ENCODE measurements around the gene OGFOD2. TPM values are rescaled to one million over a fixed set of nuclear protein-coding genes. Genes with fewer than 3 reads are reported as not detected.

OGFOD2 gene
- total and polyA plus RNA-seq, 9 of the 15 experiments (the other 6 are each of a cell fraction or from before 2014, with no cell fraction given): 1.4 to 111 (median 18.5) TPM

GRCh38 chr12:123019841-123020138 lies 44.7 kb downstream of the OGFOD2 start:
- Histone ChIP-seq H3K9me1 (ENCODE audit: control insufficient read depth, insufficient read depth, low read length) (no peaks in the 10 kb centered on the region), H4K20me1 (replicated peaks; ENCODE audit: control insufficient read depth, insufficient read depth, low read length) (no peaks in the 10 kb centered on the region), H3K4me1 (replicated peaks in 1 of 2; ENCODE audit: control insufficient read depth in 2 of 2, insufficient read depth in 2 of 2, low read length in 2 of 2) (peaks cover 20 to 31% of the 10 kb centered on the region in 2 experiments; a peak in 4 of 5 replicates), H3K27me3 (ENCODE audit: control insufficient read depth in 2 of 2, insufficient read depth in 2 of 2, low read length in 2 of 2) (no peaks in the 10 kb centered on the region), H3K4me2 (ENCODE audit: insufficient read depth, low read length) (no peak overlapping the region), H3K27ac (ENCODE audit: extremely low read depth, low read depth, low read length) (no peak overlapping the region), H3K4me3 (no peak overlapping the region), H3K36me3 (ENCODE audit: control insufficient read depth, insufficient read depth, low read length) (no peaks in the 10 kb centered on the region), H3K9me3 (replicated peaks; ENCODE audit: control insufficient read depth, insufficient read depth, low read depth, low read length) (no peaks in the 10 kb centered on the region), H2AFZ (ENCODE audit: low read depth, low read length) (no peak overlapping the region), H3K9ac (ENCODE audit: insufficient read depth in 1 of 2, low read depth in 2 of 2, low read length in 2 of 2) (peak overlapping the region in 1 of 2 experiments; percentile 76; a peak in 1 of 4 replicates), H3K79me2 (ENCODE audit: control insufficient read depth, insufficient read depth, low read length) (no peaks in the 10 kb centered on the region)
- POLR2A ChIA-PET: interaction anchor here (0.6 to 2.1 kb wide), 5 partner anchors 10 to 34 kb away, joined by 3 to 6 read pairs (median 3); no protein-coding TSS in a partner anchor
- BruUV-seq (replicated peaks): no TSS peak
- intact Hi-C loops (cut with micrococcal nuclease): no loop called here
- DNase-seq (ENCODE audit: extremely low read depth in 1 of 4, low spot score in 3 of 4) (peak in 2 of 4 experiments; percentile 49 to 64), ATAC-seq (peak; percentile 54), FAIRE-seq (no peak)
- TF ChIP-seq HMGXB4 (CRISPR knock-in tag; IDR thresholded peaks at IDR 0.05): no peak
- peak; percentile 62 for TF ChIP-seq CBFA2T3 (IDR thresholded peaks at IDR 0.05)
- TF ChIP-seq NR0B1 (IDR thresholded peaks at IDR 0.05; ENCODE audit: partially characterized antibody): no peak
- no peak for TF ChIP-seq ZZZ3 (IDR thresholded peaks at IDR 0.05)
- no peak for TF ChIP-seq CREB5 (CRISPR knock-in tag; IDR thresholded peaks at IDR 0.05)
- peak; percentile 34; the same call in 1 of the 2 replicates for TF ChIP-seq CBFA2T2 (conservative IDR thresholded peaks at IDR 0.05)
- no peak for TF ChIP-seq E4F1 (CRISPR knock-in tag; IDR thresholded peaks at IDR 0.05; ENCODE audit: borderline replicate concordance)
- CTCF ChIA-PET (ENCODE audit: low intra/inter-chr PET ratio): interaction anchor here (0.7 kb wide), 1 partner anchor 831 kb away, joined by 4 read pairs; no protein-coding TSS in a partner anchor
- WGBS (ENCODE audit: insufficient coverage, low coverage, missing lambda C conversion rate): 38% methylated on average over 2 of the region's 2 CpGs
- in situ Hi-C loops (cut with MboI): no loop called here

Measured in K562 (cell line).